Kidney tubule cell (primary cell): ENCODE results near the gene RCL1.
"Not testable (repeated sequence)": the region's sequence is repeated elsewhere in the genome, so short reads cannot be mapped to it uniquely, and the experiment has no call there.

Source experiments
- DNase-seq: peaks from one replicate; pipeline ENCODE4 v3.0.0-alpha.2; 2018; ENCODE audit warnings: low spot score

Gene RCL1

DNA sequence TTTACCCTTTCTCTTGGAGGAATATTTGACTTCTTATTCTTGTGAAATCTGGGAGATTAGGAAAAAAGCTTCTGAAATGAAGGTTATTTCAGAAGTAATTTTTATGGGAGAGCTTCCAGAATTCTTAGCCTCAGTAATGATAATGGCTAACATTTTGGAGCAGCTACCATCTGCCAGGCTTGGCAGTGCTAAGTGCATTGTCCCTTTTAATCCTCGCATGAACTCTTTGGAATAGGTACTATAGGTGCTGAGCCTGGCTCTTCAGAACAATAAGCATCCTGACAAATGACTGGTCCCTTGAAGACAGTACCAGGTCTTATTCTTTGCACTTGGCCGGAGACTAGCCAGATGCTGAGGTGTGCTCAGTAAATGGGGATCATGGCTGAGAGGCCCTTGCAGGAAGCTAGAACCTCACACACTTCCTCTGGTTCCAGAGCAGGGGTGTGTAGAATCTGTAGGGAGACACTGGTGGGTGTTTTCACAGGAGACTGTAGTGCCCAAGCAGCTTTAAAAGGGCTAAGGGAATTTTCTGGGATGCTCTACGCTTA, 90.7 kb downstream of the RCL1 start:
- DNase-seq, result no peak

DNA sequence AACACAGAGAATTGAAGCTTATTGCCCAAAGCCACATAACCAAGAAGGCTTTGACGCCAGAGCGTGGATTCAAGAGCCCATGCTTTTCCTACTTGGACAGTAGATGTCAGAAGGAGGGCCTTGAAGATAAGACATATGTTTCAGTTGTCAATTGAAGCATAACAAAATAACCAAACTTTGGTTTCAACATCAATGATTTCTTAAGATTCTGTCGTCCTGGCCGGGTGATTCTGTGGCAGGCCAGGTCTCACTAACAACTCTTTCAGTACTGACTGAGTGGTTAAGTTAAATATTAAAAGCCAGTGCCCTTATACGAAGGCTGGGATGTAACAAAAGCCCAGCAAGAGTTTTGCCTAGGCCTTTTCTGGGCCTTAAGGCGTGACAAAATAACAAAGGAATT, 94.0 kb downstream of the RCL1 start:
- peak; percentile 93 for DNase-seq

DNA sequence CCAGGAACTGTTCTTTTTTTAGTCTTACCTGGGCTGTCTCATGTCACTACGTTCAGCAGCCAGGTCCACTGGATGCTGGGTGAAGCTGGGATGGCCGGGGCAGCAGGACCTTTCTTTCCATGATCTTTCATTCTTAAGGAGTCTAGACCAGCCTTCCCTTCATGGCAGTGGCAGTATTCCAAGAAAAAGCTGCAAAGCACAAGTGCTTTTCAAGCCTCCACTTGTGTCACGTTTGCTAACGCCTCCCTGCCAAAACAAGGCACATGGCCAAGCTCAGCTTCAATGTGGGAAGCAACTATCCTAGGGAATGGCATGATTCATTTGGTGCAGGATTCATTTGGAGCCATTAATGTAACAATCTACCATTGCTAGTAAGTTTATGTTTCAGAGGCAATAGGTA, 94.8 kb downstream of the RCL1 start:
- DNase-seq, result peak; percentile 73

DNA sequence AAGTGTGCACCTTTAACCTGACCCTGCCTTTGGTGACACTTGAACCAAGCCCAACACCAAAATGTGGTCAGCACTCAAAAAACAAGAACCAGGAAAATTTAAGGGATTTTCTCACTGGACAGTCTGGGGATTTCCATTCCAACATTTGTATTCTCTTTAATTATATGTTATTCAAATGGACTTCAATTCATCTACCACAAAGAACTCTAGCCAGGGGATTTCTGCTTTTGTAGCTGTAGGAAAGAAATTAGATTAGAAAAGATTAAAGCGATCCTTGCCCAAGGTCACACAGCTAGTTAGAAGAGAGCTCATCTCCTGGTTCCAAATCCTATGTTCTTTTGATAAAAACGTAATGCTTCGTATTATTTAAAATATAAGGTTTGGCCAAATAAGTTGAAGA, 97.5 kb downstream of the RCL1 start:
- no peak for DNase-seq

DNA sequence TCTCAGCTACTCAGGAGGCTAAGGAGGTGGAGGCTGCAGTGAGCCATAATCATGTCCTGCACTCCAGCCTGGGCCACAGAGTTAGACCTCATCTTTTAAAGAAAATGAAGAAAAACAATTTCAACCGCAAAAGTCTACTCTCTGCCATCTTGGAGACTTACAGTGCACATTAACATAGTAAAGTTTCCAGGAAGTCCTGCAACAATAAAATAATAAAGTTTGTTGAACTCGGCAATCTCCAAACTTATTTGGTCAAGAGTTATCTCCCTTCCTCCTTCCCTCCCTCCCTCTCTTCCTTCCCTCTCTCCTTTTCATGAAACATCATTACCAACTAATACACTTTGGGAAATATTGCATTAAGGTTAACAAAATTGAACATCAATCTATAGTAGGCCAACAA, 98.2 kb downstream of the RCL1 start:
- DNase-seq, result no peak

DNA sequence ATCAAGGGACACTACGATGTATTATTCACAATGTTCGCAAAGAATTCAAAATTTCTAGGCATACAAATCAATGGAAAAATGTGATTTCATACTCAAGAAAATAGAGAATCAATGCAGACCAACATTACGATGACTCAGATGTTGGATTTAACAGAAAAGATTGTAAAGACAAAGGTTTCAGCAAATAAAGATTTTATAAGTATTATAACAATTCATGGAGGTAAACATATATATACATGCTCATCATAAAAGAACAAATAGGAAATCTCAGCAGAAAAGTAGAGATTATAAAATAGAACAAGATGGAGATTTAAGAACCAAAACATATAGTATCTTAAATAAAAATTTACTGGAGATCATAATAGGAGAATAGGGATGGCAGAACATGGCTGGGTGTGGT, 98.9 kb downstream of the RCL1 start:
- no peak for DNase-seq

DNA sequence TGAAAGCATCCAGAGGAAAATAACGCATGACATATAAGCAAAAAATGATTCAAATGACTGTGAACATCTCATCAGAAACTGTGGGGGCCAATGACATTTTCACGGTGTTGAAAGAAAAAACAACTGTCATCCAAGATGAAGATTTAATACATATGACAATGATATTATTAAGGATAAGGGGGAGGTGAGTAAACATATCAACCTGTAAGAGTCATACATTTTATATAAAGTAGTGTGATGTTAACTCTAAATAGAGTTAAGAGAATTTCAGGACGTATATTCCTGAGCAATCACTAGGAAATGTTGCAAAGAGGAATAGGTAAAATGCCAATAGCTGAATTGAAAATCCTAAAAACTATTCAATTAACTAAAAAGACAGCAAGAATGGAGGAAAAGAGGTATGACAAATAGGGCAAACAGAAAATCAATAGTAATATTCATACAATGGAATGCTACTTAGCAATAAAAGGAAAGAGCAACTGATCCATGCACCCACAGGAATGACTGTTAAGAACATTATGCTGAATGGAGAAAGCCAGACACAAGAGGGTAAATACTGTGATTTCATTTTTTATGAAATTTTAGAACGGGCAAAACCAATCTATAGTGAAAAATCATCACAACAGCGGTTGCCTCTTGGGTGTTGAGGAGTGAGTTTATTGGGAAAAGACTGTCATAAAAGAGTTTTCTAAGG, 99.9 kb downstream of the RCL1 start:
- DNase-seq, result peak; percentile 42

DNA sequence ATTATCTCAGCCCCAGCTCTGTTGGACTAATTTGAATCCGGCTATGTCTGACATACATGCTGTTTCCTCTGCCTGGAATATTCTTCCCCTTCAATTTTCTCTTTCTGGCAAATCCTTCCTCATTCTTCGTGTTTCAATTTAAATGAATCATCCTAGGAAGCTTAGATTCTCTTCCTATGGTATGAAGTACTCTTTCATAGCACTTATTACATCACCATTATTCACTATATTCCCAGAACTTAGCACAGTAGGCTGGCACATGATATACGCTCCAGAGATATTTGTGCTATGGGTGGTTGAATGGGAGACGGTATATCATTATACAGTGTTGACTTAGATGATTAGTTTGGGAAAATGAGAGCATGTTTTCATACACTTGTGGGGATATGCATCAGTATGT, 101.3 kb downstream of the RCL1 start:
- DNase-seq, result peak; percentile 84

DNA sequence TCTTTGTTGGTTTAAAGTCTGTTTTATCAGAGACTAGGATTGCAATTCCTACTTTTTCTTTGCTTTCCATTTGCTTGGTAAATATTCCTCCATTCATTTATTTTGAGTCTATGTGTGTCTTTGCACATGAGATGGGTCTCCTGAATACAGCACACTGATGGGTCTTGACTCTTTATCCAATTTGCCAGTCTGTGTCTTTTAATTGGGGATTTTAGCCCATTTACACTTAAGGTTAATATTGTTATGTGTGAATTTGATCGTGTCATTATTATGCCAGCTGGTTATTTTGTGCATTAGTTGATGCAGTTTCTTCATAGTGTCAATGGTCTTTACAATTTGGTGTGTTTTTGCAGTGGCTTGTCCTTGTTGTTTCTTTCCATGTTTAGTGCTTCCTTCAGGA, 107.1 kb downstream of the RCL1 start:
- not testable (repeated sequence) for DNase-seq

DNA sequence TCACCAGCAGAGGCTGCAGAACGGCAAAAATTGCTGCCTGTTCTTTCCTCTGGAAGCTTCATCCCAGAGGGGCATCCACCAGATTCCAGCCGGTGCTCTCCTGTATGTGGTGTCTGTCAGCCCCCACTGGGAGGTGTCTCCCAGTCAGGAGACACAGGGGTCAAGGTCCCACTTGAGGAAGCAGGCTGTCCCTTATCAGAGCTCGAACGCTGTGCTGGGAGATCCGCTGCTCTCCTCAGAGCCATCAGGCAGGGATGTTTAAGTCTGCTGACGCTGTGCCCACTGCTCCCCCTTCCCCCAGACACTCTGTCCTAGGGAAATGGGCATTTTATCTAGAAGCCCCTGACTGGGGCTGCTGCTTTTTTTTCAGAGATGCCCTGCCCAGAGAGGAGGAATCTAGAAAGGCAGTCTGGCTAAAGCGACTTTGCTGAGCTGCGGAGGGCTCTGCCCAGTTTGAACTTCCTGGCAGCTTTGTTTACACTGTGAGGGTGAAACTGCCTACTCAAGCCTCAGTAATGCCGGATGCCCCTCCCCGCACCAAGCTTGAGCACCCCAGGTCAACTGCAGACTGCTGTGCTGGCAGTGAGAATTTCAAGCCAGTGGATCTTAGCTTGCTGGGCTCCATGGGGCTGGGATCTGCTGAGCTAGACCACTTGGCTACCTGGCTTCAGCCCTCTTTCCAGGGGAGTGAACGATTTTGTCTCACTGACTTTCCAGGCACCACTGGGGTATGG, 108.8 kb downstream of the RCL1 start:
- DNase-seq, result peak; percentile 88

DNA sequence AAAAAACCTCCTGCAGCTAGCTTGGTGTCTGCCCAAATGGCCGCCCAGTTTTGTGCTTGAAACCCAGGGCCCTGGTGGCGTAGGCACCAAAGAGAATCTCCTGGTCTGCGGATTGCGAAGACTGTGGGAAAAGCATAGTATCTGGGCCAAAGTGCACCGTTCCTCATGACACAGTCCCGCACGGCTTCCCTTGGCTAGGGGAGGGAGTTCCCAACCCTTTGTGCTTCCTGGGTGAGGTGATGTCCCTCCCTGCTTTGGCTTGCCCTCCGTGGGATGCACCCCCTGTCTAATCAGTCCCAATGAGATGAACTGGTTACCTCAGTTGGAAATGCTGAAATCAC, 109.4 kb downstream of the RCL1 start:
- DNase-seq, result peak; percentile 29

DNA sequence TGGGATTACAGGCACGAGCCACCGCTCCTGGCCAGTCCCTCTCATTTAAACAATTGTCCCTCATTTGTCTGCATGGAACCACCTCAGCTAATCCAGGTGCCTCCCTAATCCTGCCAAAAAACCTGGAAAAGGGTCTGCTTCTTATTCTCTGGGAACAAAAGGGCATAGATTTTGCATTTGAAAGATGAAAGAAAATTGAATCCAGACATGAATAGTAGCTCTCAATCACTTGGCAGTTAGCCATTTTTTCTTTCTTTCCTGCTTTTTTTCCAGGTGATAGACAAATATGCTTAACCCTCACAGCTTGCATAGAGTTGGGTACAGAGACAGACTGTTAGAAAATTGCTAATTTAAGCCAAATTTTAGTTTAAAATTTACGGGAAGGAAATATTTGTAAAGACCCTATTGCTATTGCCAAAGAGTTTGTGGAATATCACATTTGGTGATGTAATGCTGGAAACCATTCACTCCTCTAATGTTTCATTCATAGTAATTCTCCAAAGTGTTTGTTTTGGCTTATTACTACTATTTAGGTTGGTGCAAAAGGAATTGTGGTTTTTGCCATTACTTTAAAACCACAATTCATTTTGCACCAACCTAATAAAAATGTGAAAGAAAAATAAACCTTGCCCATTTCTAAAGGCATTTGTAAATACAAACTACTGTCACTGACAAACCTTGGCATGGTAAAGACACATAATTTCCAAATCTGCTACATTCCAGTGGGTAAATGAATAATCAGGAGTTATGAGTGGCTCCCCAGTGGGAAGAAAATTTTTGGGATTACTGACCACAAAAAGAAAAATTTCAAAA, 111.8 kb downstream of the RCL1 start:
- no peak for DNase-seq

DNA sequence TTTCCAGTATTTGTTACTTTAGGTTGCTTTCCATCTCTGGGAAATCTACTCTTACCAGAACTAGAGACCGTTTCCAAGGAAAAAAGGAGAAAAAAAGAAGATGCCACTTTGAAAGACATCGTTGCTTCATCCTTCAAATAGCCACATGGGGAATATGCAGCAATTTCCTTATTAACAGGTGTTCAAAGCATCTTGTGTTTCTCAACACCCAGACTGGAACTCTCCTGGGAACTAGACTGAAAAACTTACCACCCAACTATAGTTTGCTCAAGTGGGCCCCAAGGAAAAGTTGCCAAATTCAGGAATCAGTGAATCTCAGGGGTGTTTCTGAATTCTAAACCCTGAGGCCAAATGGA, 112.4 kb downstream of the RCL1 start:
- no peak for DNase-seq
